ENCODE data around the gene TMEM163. TPM values are rescaled to one million over a fixed set of nuclear protein-coding genes. Genes with fewer than 3 reads are reported as not detected.

Gene TMEM163
- total and polyA plus RNA-seq, 2 of the 13 experiments (the other 11 are each of a cell fraction or from before 2014, with no cell fraction given): 0.05 TPM; not detected in 1

DNA sequence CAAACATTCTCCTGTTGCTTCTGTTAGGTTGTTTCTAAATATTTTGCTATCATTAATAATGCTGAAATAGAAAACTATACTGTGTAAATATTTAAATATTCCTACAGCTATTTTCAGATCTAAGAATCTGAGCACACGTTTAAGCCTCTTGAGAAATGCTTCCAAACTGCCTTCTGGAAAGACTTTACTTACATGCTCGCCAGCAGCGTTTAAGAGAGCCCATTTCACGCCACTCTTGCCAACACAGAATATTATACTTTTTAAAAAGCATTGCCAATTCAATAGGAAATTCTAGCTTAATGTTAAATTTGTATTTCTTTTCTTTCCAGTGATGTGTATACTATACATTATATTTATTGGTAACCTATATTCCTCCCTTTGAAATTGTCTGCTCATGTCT is 92.0 kb downstream of the TMEM163 start:
- no peak overlapping the region for H3K4me2 ChIP-seq (ENCODE audit: low read depth, low read length)
- no peak overlapping the region for H3K4me3 ChIP-seq (replicated peaks in 1 of 3; ENCODE audit: insufficient read depth in 1 of 3, low read depth in 2 of 3, low read length in 3 of 3)
- no peaks in the 10 kb centered on the region for H3K79me2 ChIP-seq (ENCODE audit: insufficient read depth, low read length)
- H3K9ac ChIP-seq (ENCODE audit: insufficient read depth, low read depth, low read length): no peak overlapping the region
- no peaks in the 10 kb centered on the region for H3K36me3 ChIP-seq (replicated peaks in 1 of 2; ENCODE audit: control insufficient read depth in 1 of 2, insufficient read depth in 2 of 2, low read length in 2 of 2)
- TF ChIP-seq TEAD2 (CRISPR knock-in tag; IDR thresholded peaks at IDR 0.05): no peak
- TF ChIP-seq CCAR2 (optimal IDR thresholded peaks at IDR 0.05; ENCODE audit: low read depth, low read length): no peak
- TF ChIP-seq ZSCAN30 (CRISPR knock-in tag; IDR thresholded peaks at IDR 0.05): no peak
- TF ChIP-seq RFXAP (CRISPR knock-in tag; IDR thresholded peaks at IDR 0.05; ENCODE audit: borderline replicate concordance): no peak
- TF ChIP-seq HOXD1 (CRISPR knock-in tag; IDR thresholded peaks at IDR 0.05): no peak
- no peak for TF ChIP-seq MATR3 (CRISPR knock-in tag; IDR thresholded peaks at IDR 0.05)
- no peak for TF ChIP-seq ZBTB21 (CRISPR knock-in tag; IDR thresholded peaks at IDR 0.05)
- no peak for TF ChIP-seq NCOA1 (CRISPR knock-in tag; IDR thresholded peaks at IDR 0.05)
- TF ChIP-seq DMAP1 (CRISPR knock-in tag; IDR thresholded peaks at IDR 0.05): no peak
- TF ChIP-seq, protein P1, sequence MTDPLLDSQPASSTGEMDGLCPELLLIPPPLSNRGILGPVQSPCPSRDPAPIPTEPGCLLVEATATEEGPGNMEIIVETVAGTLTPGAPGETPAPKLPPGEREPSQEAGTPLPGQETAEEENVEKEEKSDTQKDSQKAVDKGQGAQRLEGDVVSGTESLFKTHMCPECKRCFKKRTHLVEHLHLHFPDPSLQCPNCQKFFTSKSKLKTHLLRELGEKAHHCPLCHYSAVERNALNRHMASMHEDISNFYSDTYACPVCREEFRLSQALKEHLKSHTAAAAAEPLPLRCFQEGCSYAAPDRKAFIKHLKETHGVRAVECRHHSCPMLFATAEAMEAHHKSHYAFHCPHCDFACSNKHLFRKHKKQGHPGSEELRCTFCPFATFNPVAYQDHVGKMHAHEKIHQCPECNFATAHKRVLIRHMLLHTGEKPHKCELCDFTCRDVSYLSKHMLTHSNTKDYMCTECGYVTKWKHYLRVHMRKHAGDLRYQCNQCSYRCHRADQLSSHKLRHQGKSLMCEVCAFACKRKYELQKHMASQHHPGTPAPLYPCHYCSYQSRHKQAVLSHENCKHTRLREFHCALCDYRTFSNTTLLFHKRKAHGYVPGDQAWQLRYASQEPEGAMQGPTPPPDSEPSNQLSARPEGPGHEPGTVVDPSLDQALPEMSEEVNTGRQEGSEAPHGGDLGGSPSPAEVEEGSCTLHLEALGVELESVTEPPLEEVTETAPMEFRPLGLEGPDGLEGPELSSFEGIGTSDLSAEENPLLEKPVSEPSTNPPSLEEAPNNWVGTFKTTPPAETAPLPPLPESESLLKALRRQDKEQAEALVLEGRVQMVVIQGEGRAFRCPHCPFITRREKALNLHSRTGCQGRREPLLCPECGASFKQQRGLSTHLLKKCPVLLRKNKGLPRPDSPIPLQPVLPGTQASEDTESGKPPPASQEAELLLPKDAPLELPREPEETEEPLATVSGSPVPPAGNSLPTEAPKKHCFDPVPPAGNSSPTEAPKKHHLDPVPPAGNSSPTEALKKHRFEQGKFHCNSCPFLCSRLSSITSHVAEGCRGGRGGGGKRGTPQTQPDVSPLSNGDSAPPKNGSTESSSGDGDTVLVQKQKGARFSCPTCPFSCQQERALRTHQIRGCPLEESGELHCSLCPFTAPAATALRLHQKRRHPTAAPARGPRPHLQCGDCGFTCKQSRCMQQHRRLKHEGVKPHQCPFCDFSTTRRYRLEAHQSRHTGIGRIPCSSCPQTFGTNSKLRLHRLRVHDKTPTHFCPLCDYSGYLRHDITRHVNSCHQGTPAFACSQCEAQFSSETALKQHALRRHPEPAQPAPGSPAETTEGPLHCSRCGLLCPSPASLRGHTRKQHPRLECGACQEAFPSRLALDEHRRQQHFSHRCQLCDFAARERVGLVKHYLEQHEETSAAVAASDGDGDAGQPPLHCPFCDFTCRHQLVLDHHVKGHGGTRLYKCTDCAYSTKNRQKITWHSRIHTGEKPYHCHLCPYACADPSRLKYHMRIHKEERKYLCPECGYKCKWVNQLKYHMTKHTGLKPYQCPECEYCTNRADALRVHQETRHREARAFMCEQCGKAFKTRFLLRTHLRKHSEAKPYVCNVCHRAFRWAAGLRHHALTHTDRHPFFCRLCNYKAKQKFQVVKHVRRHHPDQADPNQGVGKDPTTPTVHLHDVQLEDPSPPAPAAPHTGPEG (CRISPR knock-in tag; IDR thresholded peaks at IDR 0.05): no peak
- TF ChIP-seq ZNF382 (CRISPR knock-in tag; IDR thresholded peaks at IDR 0.05; ENCODE audit: borderline replicate concordance): no peak
- no peak for TF ChIP-seq PRMT3 (CRISPR knock-in tag; IDR thresholded peaks at IDR 0.05; ENCODE audit: borderline replicate concordance, low read depth)
- ATAC-seq (no peak), DNase-seq (ENCODE audit: low spot score) (no peak), FAIRE-seq (no peak)
- CTCF ChIA-PET (ENCODE audit: low intra/inter-chr PET ratio, low total read pairs): no interaction called here
- intact Hi-C loops (cut with micrococcal nuclease; ENCODE audit: unreplicated experiment): no loop called here
- no peaks in the 10 kb centered on the region for H3K9me3 ChIP-seq (ENCODE audit: low read length)
- H3K27me3 ChIP-seq (ENCODE audit: control insufficient read depth in 1 of 2, insufficient read depth in 2 of 2, low read length in 2 of 2): peaks cover 0 to 13% of the 10 kb centered on the region in 2 experiments; a peak in 3 of 5 replicates
- 1% methylated on average over 4 of the region's 4 CpGs for WGBS (ENCODE audit: low lambda C conversion rate)
- in situ Hi-C loops (cut with HindIII; ENCODE audit: extremely low pct_ligation_motif_present, low pct_unique_long_range_greater_than_20kb): no loop called here
- H3K27ac ChIP-seq (ENCODE audit: extremely low read length, insufficient read depth, low read length): no peak overlapping the region
- H2AFZ ChIP-seq (ENCODE audit: low read length): no peak overlapping the region
- no TSS peak for BruUV-seq (replicated peaks)
- H4K20me1 ChIP-seq (ENCODE audit: insufficient read depth, low read length): no peaks in the 10 kb centered on the region
- POLR2A ChIA-PET: no interaction called here
- H3K4me1 ChIP-seq (ENCODE audit: insufficient read depth, low read length): no peaks in the 10 kb centered on the region

Data from HepG2 (cell line).